Measurements from ENCODE around the gene DNAJC19. TPM values are rescaled to one million over a fixed set of nuclear protein-coding genes. Genes with fewer than 3 reads are reported as not detected.

DNAJC19 gene
- 42.4 and 46.3 TPM in 2 replicates for total RNA-seq (ENCODE audit: low replicate concordance)
- long read RNA-seq, transcript DNAJC19-206 (3 exons, 1,133 nt), result minor isoform, 5 of 83 reads
- long read RNA-seq, transcript DNAJC19-201 (6 exons, 1,454 nt), result major isoform, 66 of 83 reads
- long read RNA-seq, partial matches to known transcripts, result 0 of 83 reads
- long read RNA-seq, other reads (novel, unspliced or antisense), result 0 of 83 reads

- Mint-ChIP-seq H3K4me3 (peak within 1 kb of the TSS; percentile 95), H3K9me3 (no peaks in the 10 kb centered on the region), H3K4me1 (ENCODE audit: unreplicated experiment) (peaks cover 3% of the 10 kb centered on the region), H3K27me3 (peaks cover 9% of the 10 kb centered on the region), H3K36me3 (peaks cover 4% of the 10 kb centered on the region), H3K27ac (peak within 1 kb of the TSS; percentile 90)
- DNase-seq (ENCODE audit: extremely low spot score, unreplicated experiment), result peak; percentile 88
- TF ChIP-seq CTCF (conservative IDR thresholded peaks at IDR 0.05), result no peak
These were observed at the start of gene DNAJC19 for GRCh38 chr3:180989291-180990163. Gene DNAJC19, minus strand, starts transcription at chr3:180989736. Its CDS starts 134 bp downstream, at chr3:180989602.

- Mint-ChIP-seq H3K4me1 (ENCODE audit: unreplicated experiment) (no peaks in the 10 kb centered on the region), H3K9me3 (no peaks in the 10 kb centered on the region), H3K27ac (no peak overlapping the region), H3K4me3 (no peak overlapping the region), H3K27me3 (no peaks in the 10 kb centered on the region), H3K36me3 (no peaks in the 10 kb centered on the region)
- no peak for TF ChIP-seq CTCF (conservative IDR thresholded peaks at IDR 0.05)
- DNase-seq (ENCODE audit: extremely low spot score, unreplicated experiment), result no peak
These were observed 41.4 kb upstream of the DNAJC19 start for GRCh38 chr3:181030948-181031347.

- Mint-ChIP-seq H3K4me3 (no peak overlapping the region), H3K4me1 (ENCODE audit: unreplicated experiment) (no peaks in the 10 kb centered on the region), H3K27me3 (no peaks in the 10 kb centered on the region), H3K36me3 (no peaks in the 10 kb centered on the region), H3K27ac (no peak overlapping the region), H3K9me3 (no peaks in the 10 kb centered on the region)
- TF ChIP-seq CTCF (conservative IDR thresholded peaks at IDR 0.05), result no peak
- no peak for DNase-seq (ENCODE audit: extremely low spot score, unreplicated experiment)
These were observed 35.7 kb upstream of the DNAJC19 start for GRCh38 chr3:181025204-181025603.

GRCh38 chr3:181017690-181018089 lies 28.2 kb upstream of the DNAJC19 start:
- no peak for TF ChIP-seq CTCF (conservative IDR thresholded peaks at IDR 0.05)
- no peaks in the 10 kb centered on the region for H3K36me3 Mint-ChIP-seq
- no peaks in the 10 kb centered on the region for H3K4me1 Mint-ChIP-seq (ENCODE audit: unreplicated experiment)
- no peak overlapping the region for H3K27ac Mint-ChIP-seq
- DNase-seq (ENCODE audit: extremely low spot score, unreplicated experiment), result no peak
- H3K9me3 Mint-ChIP-seq, result no peaks in the 10 kb centered on the region
- H3K27me3 Mint-ChIP-seq, result no peaks in the 10 kb centered on the region
- no peak overlapping the region for H3K4me3 Mint-ChIP-seq

- Mint-ChIP-seq H3K27me3 (no peaks in the 10 kb centered on the region), H3K4me1 (ENCODE audit: unreplicated experiment) (no peaks in the 10 kb centered on the region), H3K27ac (no peak overlapping the region)
These were observed 19.7 kb upstream of the DNAJC19 start for GRCh38 chr3:181009225-181009624.

More at GRCh38 chr3:181009225-181009624, 19.7 kb upstream of the DNAJC19 start:
- no peak for TF ChIP-seq CTCF (conservative IDR thresholded peaks at IDR 0.05)
- DNase-seq (ENCODE audit: extremely low spot score, unreplicated experiment), result no peak
- Mint-ChIP-seq H3K9me3 (peaks cover 3% of the 10 kb centered on the region), H3K4me3 (no peak overlapping the region), H3K36me3 (no peaks in the 10 kb centered on the region)
